ENCODE measurements around the gene KRT24.

KRT24 gene

GRCh38 chr17:40687106-40687505 is 16.4 kb downstream of the KRT24 start:
- DNase-seq, result no peak

GRCh38 chr17:40686192-40686591 is 17.4 kb downstream of the KRT24 start:
- DNase-seq, result no peak

GRCh38 chr17:40680998-40681397 is 22.6 kb downstream of the KRT24 start:
- DNase-seq, result no peak

- DNase-seq, result no peak
Measured at GRCh38 chr17:40679523-40679907, 24.0 kb downstream of the KRT24 start.

- DNase-seq, result no peak
Measured at GRCh38 chr17:40678902-40679522, 24.5 kb downstream of the KRT24 start.

GRCh38 chr17:40675905-40676304 is 27.6 kb downstream of the KRT24 start:
- DNase-seq, result no peak

GRCh38 chr17:40672654-40673053 is 30.9 kb downstream of the KRT24 start:
- DNase-seq, result no peak

- no peak for DNase-seq
Measured at GRCh38 chr17:40671282-40671681, 32.3 kb downstream of the KRT24 start.

GRCh38 chr17:40666331-40666730 is 37.2 kb downstream of the KRT24 start:
- no peak for DNase-seq

GRCh38 chr17:40664582-40665333 is 38.8 kb downstream of the KRT24 start, which contains the start of gene KRT222:
Gene KRT222 (minus strand): TSS chr17:40665177. CDS start chr17:40665099, 78 bp downstream.
- no peak for DNase-seq

GRCh38 chr17:40663252-40663651 is 40.3 kb downstream of the KRT24 start:
- no peak for DNase-seq

- DNase-seq, result no peak
Measured at GRCh38 chr17:40659911-40660310, 43.6 kb downstream of the KRT24 start.

GRCh38 chr17:40658396-40658795 is 45.2 kb downstream of the KRT24 start:
- no peak for DNase-seq

- no peak for DNase-seq
Measured at GRCh38 chr17:40651939-40652338, 51.6 kb downstream of the KRT24 start.

GRCh38 chr17:40648384-40648968 is 55.1 kb downstream of the KRT24 start:
- no peak for DNase-seq
